CD8-positive, alpha-beta memory T cell (primary cell): Measurements from ENCODE around the gene NPAT. TPM values are rescaled to one million over a fixed set of nuclear protein-coding genes. Genes with fewer than 3 reads are reported as not detected.
A peak's percentile ranks its signal among the peaks of the same experiment; 100 is the strongest.

Experiments
- CTCF ChIA-PET: fragments of 350-600 bp; sonication (Branson Sonifier 250); formaldehyde crosslinking; loops from one replicate; lab custom pipeline; 2021; ENCODE audit warnings: antibody characterized with exemption; lab: Charles Lee
- POLR2A ChIA-PET: fragments of 350-600 bp; sonication (Branson Sonifier 250); formaldehyde crosslinking; loops from one replicate; lab custom pipeline; 2021; ENCODE audit warnings: antibody characterized with exemption; lab: Charles Lee
- DNase-seq, 5 donors: peaks; one replicate each; pipeline versions ENCODE4 v3.0.0 to v3.0.0-alpha.2; 2020 to 2022; ENCODE audit warnings: mixed read lengths in 1 of 5
- H3K27ac ChIP-seq: one replicate; pipeline ENCODE4 v1.7.0; 2013; ENCODE audit warnings: low read depth, mild to moderate bottlenecking, low read length, moderate library complexity
- H3K27me3 ChIP-seq: 2 replicates; pipeline ENCODE4 v1.7.0; 2013; ENCODE audit warnings: low read length, mild to moderate bottlenecking; ENCODE audit not compliant: insufficient read depth, poor library complexity, severe bottlenecking
- H3K36me3 ChIP-seq: 2 replicates; pipeline ENCODE4 v1.7.0; 2013; ENCODE audit warnings: mild to moderate bottlenecking, low read length, moderate library complexity; ENCODE audit not compliant: insufficient read depth
- H3K4me1 ChIP-seq: 2 replicates; pipeline ENCODE4 v1.7.0; 2013; ENCODE audit warnings: mild to moderate bottlenecking, low read length, moderate library complexity; ENCODE audit not compliant: insufficient read depth
- H3K4me3 ChIP-seq: 2 replicates; pipeline ENCODE4 v1.7.0; 2013; ENCODE audit warnings: mild to moderate bottlenecking, low read length
- H3K9me3 ChIP-seq: 2 replicates; pipeline ENCODE4 v1.7.0; 2013; ENCODE audit warnings: mild to moderate bottlenecking, low read length
- H3K27ac Mint-ChIP-seq, 8 donors: one replicate each; pipeline ENCODE4 v1.8.0; 2020 to 2021; ENCODE audit warnings: mixed read lengths in 8 of 8, mild to moderate bottlenecking in 6 of 8, inconsistent platforms in 3 of 8, moderate library complexity in 3 of 8
- H3K27me3 Mint-ChIP-seq, 2 donors: one replicate each; pipeline ENCODE4 v1.8.0; 2020 to 2021; ENCODE audit warnings: mixed read lengths in 2 of 2, mild to moderate bottlenecking in 1 of 2, moderate library complexity in 1 of 2
- H3K36me3 Mint-ChIP-seq, 3 donors: one replicate each; pipeline ENCODE4 v1.8.0; 2020 to 2021; ENCODE audit warnings: mixed read lengths in 3 of 3, inconsistent platforms in 1 of 3, mild to moderate bottlenecking in 1 of 3
- H3K4me1 Mint-ChIP-seq, 3 donors: one replicate each; pipeline ENCODE4 v1.8.0; 2020 to 2021; ENCODE audit warnings: mixed read lengths in 3 of 3, inconsistent platforms in 1 of 3, mild to moderate bottlenecking in 1 of 3
- H3K4me3 Mint-ChIP-seq, 7 donors: one replicate each; pipeline ENCODE4 v1.8.0; 2020 to 2021; ENCODE audit warnings: mixed read lengths in 7 of 7, mild to moderate bottlenecking in 6 of 7, moderate library complexity in 4 of 7, inconsistent platforms in 2 of 7
- H3K9me3 Mint-ChIP-seq, 5 donors: one replicate each; pipeline ENCODE4 v1.8.0; 2020 to 2022; ENCODE audit warnings: mixed read lengths in 5 of 5, mild to moderate bottlenecking in 3 of 5, moderate library complexity in 2 of 5, inconsistent platforms in 1 of 5
- polyA plus RNA-seq: library from polyadenylated mRNA; unstranded; fragments of 300-500 nt; fragmentation: Illumina TruSeq; gene quantifications from one replicate; pipeline ENCODE4 v1.2.3, GENCODE V29; 2021
- total RNA-seq, 2 experiments: library from RNA; stranded (reverse); gene quantifications; one replicate each; pipeline ENCODE4 v1.2.3, GENCODE V29; 2021

NPAT gene
- total and polyA plus RNA-seq, 3 experiments from 2014 or later = 38.9 to 39.7 (median 39.6) TPM

DNA sequence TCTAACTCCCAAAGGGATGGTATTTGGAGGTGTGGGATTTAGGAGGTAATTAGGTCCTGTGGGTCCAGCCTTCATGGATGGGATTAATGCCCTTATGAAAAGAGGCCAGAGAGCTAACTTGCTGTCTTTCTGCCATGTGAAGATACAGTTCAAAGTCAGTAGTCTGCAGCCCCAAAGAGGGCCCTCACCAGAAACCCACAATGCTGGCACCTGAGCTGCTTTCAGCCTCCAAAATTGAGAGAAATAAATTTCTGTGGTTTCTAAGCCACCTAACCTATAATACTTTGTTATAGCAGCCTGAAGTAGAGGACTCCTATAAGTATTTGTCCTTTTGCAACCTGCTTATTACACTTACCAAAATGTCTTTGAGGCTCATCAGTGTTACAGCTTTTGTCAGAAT is 16.6 kb upstream of the NPAT start:
- H3K27me3 ChIP-seq = no peaks in the 10 kb centered on the region
- Mint-ChIP-seq H3K4me3 (peak overlapping the region; percentile 35 to 87 (median 70)), H3K4me1 (peaks cover 75 to 94% (median 92%) of the 10 kb centered on the region in 3 donors), H3K36me3 (peaks cover 17 to 52% (median 21%) of the 10 kb centered on the region in 3 donors), H3K27ac (peak overlapping the region; percentile 77 to 95 (median 91)), H3K27me3 (no peaks in the 10 kb centered on the region), H3K9me3 (no peaks in the 10 kb centered on the region)
- peaks cover 8% of the 10 kb centered on the region for H3K36me3 ChIP-seq
- no peak overlapping the region for H3K4me3 ChIP-seq
- CTCF ChIA-PET = interaction anchor here (0.7 to 12.9 kb wide), 3 partner anchors 15 to 230 kb away, joined by 3 to 160 read pairs (median 3); partner anchors contain the start of genes ATM, CUL5 and NPAT
- peak in 3 of 5 donors; percentile 47 to 63 (median 62) for DNase-seq
- H3K27ac ChIP-seq = no peak overlapping the region
- H3K4me1 ChIP-seq = peaks cover 94% of the 10 kb centered on the region
- H3K9me3 ChIP-seq = no peaks in the 10 kb centered on the region
- POLR2A ChIA-PET = interaction anchor here (0.8 to 7.3 kb wide), 6 partner anchors 11 to 40 kb away, joined by 3 to 163 read pairs (median 3); partner anchors contain the start of genes ATM and NPAT

DNA sequence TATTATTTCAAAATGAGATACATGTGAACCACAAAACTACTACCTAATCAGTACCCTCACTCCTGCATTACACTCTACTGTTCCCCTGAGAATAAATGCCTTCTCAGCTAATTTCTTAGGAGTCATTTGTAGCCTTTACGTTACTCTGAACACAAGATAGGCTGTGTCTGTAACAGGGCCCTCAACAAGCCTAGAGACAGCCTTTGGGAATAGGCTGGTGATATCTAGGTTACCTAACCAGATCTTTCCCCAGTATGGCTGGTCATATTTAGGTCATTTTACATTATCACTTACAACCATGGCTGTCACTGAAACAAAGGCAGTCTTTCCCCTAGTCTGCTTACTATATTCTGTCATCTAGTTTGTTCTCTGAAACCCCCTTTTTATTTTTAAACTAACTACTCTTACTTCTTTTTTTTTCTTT is 14.6 kb upstream of the NPAT start:
- H3K4me1 Mint-ChIP-seq = peaks cover 73 to 95% (median 91%) of the 10 kb centered on the region in 3 donors
- H3K36me3 ChIP-seq = peaks cover 18% of the 10 kb centered on the region
- ChIA-PET POLR2A (interaction anchor here (0.6 to 7.3 kb wide), 10 partner anchors 9 to 356 kb away, joined by 3 to 163 read pairs (median 4); partner anchors contain the start of genes ATM, EXPH5 and NPAT), CTCF (interaction anchor here (0.7 to 12.9 kb wide), 5 partner anchors 13 to 93 kb away, joined by 3 to 160 read pairs (median 3); partner anchors contain the start of genes ATM and NPAT)
- peak overlapping the region; percentile 28 to 79 (median 72) for H3K4me3 Mint-ChIP-seq
- H3K36me3 Mint-ChIP-seq = peaks cover 17 to 62% (median 25%) of the 10 kb centered on the region in 3 donors
- DNase-seq = peak in 2 of 5 donors; percentile 48 to 53
- H3K9me3 ChIP-seq = no peaks in the 10 kb centered on the region
- no peaks in the 10 kb centered on the region for H3K27me3 Mint-ChIP-seq
- H3K4me3 ChIP-seq = peak overlapping the region; percentile 57
- peak overlapping the region; percentile 78 to 98 (median 95) for H3K27ac Mint-ChIP-seq
- no peaks in the 10 kb centered on the region for H3K27me3 ChIP-seq
- H3K4me1 ChIP-seq = peaks cover 95% of the 10 kb centered on the region
- no peaks in the 10 kb centered on the region for H3K9me3 Mint-ChIP-seq
- H3K27ac ChIP-seq = peak overlapping the region; percentile 53

DNA sequence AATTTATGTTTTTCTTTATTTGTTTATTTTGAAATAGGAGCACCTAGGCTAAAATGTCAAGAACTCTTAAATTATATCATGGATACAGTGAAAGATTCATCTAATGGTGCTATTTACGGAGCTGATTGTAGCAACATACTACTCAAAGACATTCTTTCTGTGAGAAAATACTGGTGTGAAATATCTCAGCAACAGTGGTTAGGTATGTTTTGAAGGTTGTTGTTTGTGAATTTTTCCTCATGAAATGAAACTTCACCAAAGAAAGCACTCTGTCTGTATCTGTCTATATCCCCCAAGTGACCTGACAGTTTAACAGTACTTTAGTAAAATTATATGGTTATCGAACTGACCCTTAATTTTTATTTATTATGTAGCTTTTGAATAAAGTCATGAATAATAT is 13.2 kb upstream of the NPAT start:
- no peaks in the 10 kb centered on the region for H3K27me3 ChIP-seq
- ChIA-PET CTCF (interaction anchor here (1.5 to 12.9 kb wide), 2 partner anchors 12 to 91 kb away, joined by 4 to 160 read pairs; partner anchors contain the start of genes ATM and NPAT), POLR2A (interaction anchor here (7.3 kb wide), 1 partner anchor 11 kb away, joined by 163 read pairs; the partner anchor contains the start of genes ATM and NPAT)
- peak overlapping the region; percentile 26 for H3K4me3 ChIP-seq
- H3K36me3 Mint-ChIP-seq = peaks cover 19 to 68% (median 28%) of the 10 kb centered on the region in 3 donors
- H3K9me3 Mint-ChIP-seq = no peaks in the 10 kb centered on the region
- peak overlapping the region; percentile 38 for H3K27ac ChIP-seq
- H3K27ac Mint-ChIP-seq = peak overlapping the region; percentile 78 to 98 (median 95)
- peaks cover 19% of the 10 kb centered on the region for H3K36me3 ChIP-seq
- H3K9me3 ChIP-seq = no peaks in the 10 kb centered on the region
- H3K4me1 Mint-ChIP-seq = peaks cover 70 to 95% (median 88%) of the 10 kb centered on the region in 3 donors
- H3K4me1 ChIP-seq = peaks cover 96% of the 10 kb centered on the region
- peak overlapping the region; percentile 11 to 79 (median 72) for H3K4me3 Mint-ChIP-seq
- DNase-seq = no peak
- H3K27me3 Mint-ChIP-seq = no peaks in the 10 kb centered on the region

DNA sequence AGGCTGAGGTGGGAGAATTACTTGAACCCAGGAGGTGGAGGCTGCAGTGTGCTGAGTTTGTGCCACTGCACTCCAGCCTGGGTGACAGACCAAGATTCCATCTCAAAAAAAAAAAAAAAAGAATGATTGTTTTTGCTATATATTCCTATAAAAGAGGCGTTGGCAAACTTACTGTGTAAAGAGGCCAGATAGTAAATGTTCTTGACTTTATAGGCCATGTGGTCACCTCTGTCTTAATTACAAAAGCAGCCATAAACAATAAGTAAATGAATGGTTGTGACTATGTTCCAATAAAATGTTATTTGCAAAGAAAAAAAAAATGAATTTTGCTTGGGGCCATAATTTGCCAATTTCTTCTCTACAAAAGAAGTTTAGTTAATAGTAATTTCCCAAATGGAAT is 12.8 kb upstream of the NPAT start:
- H3K4me3 Mint-ChIP-seq = peak overlapping the region in 4 of 7 donors; percentile 72 to 79 (median 76)
- CTCF ChIA-PET = interaction anchor here (12.9 kb wide), 1 partner anchor 11 kb away, joined by 160 read pairs; the partner anchor contains the start of genes ATM and NPAT
- peaks cover 22% of the 10 kb centered on the region for H3K36me3 ChIP-seq
- H3K27me3 ChIP-seq = no peaks in the 10 kb centered on the region
- POLR2A ChIA-PET = interaction anchor here (7.3 kb wide), 1 partner anchor 11 kb away, joined by 163 read pairs; the partner anchor contains the start of genes ATM and NPAT
- H3K4me1 ChIP-seq = peaks cover 96% of the 10 kb centered on the region
- no peaks in the 10 kb centered on the region for H3K9me3 ChIP-seq
- no peaks in the 10 kb centered on the region for H3K9me3 Mint-ChIP-seq
- no peak for DNase-seq
- H3K4me1 Mint-ChIP-seq = peaks cover 69 to 95% (median 88%) of the 10 kb centered on the region in 3 donors
- H3K27ac ChIP-seq = no peak overlapping the region
- H3K27me3 Mint-ChIP-seq = no peaks in the 10 kb centered on the region
- H3K4me3 ChIP-seq = peak overlapping the region; percentile 26
- peaks cover 22 to 68% (median 29%) of the 10 kb centered on the region in 3 donors for H3K36me3 Mint-ChIP-seq
- peak overlapping the region in 6 of 8 donors; percentile 78 to 98 (median 96) for H3K27ac Mint-ChIP-seq

DNA sequence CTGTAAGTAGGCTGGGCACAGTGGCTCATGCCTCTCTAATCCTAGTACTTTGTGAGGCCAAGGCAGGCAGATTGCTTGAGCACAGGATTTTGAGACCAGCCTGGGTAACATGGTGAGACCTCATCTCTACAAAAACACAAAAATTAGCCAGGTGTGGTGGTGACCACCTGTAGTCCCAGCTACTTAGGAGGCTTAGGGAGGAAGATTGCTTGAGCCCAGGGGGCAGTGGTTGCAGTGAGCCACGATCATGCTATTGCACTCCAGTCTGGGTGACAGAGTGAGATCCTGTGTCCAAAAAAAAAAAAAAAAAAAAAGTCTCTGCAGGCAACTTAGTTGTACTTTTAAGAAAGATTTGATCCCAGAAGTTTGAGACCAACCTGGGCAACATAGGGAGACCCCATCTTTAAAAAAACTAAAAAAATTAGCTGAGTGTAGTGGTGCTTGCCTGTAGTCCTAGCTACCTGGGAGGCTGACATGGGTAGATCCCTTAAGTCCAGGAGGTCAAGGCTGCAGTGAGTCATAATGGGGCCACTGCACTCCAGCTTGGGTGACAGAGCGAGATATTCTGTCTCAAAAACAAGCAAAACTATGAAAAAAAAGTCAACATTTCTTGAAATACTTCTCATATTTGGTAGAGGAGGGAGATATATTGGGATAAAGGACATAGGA is 11.0 kb upstream of the NPAT start:
- peak overlapping the region in 6 of 7 donors; percentile 8 to 81 (median 46) for H3K4me3 Mint-ChIP-seq
- no peak for DNase-seq
- H3K4me1 Mint-ChIP-seq = peaks cover 69 to 95% (median 88%) of the 10 kb centered on the region in 3 donors
- peaks cover 28 to 75% (median 31%) of the 10 kb centered on the region in 3 donors for H3K36me3 Mint-ChIP-seq
- ChIA-PET CTCF (interaction anchor here (1.0 to 12.9 kb wide), 2 partner anchors 10 to 19 kb away, joined by 3 to 160 read pairs; partner anchors contain the start of genes ATM and NPAT), POLR2A (interaction anchor here (0.7 to 2.3 kb wide), 2 partner anchors 10 to 36 kb away, joined by 8 to 12 read pairs; partner anchors contain the start of genes ATM and NPAT)
- Histone ChIP-seq H3K36me3 (peaks cover 29% of the 10 kb centered on the region), H3K9me3 (no peaks in the 10 kb centered on the region), H3K4me1 (peaks cover 95% of the 10 kb centered on the region), H3K4me3 (no peak overlapping the region), H3K27me3 (no peaks in the 10 kb centered on the region), H3K27ac (no peak overlapping the region)
- H3K27ac Mint-ChIP-seq = peak overlapping the region in 7 of 8 donors; percentile 36 to 83 (median 74)
- H3K27me3 Mint-ChIP-seq = no peaks in the 10 kb centered on the region
- H3K9me3 Mint-ChIP-seq = no peaks in the 10 kb centered on the region

DNA sequence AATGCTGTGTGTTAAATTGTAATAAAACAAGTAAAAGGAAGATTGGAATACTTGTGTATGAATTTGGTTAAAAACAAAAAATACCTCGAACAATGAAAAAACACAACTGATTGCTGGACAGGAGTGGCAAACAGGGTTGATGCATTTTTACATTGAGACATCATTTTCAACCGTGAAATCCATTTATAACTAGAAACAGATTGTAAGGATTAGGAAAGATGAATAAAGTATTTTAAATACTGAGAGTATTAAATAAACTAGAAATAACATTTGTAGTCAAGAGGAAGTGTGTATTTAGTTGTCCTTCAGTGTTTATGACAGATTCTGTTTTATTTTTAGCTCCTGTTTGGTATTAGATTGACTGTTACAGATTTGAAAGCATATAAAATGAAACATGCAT is 5.8 kb upstream of the NPAT start:
- Mint-ChIP-seq H3K9me3 (no peaks in the 10 kb centered on the region), H3K4me1 (peaks cover 51 to 84% (median 78%) of the 10 kb centered on the region in 3 donors), H3K27me3 (no peaks in the 10 kb centered on the region), H3K36me3 (peaks cover 21 to 76% (median 24%) of the 10 kb centered on the region in 3 donors), H3K27ac (peak overlapping the region; percentile 33 to 92 (median 89)), H3K4me3 (peak overlapping the region in 6 of 7 donors; percentile 64 to 81 (median 76))
- no peaks in the 10 kb centered on the region for H3K27me3 ChIP-seq
- CTCF ChIA-PET = no interaction called here
- H3K36me3 ChIP-seq = peaks cover 29% of the 10 kb centered on the region
- H3K9me3 ChIP-seq = no peaks in the 10 kb centered on the region
- DNase-seq = no peak
- no peak overlapping the region for H3K27ac ChIP-seq
- H3K4me3 ChIP-seq = peak overlapping the region; percentile 35
- POLR2A ChIA-PET = interaction anchor here (0.7 to 1.1 kb wide), 2 partner anchors 11 to 104 kb away, joined by 3 read pairs; no protein-coding TSS in a partner anchor
- peaks cover 51% of the 10 kb centered on the region for H3K4me1 ChIP-seq

DNA sequence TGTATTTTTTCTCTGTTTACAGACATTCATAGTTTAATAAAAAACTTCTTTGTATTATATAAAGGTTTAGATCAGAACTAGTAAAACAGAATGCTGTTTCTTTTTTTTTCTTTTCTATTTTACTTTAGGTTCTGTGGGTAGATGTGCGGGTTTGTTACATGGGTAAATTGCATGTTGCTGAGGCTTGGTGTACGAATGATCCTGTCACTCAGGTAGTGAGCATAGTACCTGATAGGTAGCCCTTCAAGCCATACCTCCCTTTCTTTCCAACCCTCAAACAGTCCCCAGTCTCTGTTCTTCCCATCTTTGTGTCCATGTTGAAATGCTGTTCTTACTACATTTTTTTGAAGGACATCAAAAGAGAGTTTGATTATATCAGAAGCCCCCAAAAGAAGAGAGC is 3.6 kb upstream of the NPAT start:
- peak overlapping the region in 4 of 8 donors; percentile 89 to 99 (median 92) for H3K27ac Mint-ChIP-seq
- peak overlapping the region; percentile 92 for H3K4me3 ChIP-seq
- H3K36me3 ChIP-seq = peaks cover 18% of the 10 kb centered on the region
- ChIA-PET POLR2A (interaction anchor here (5.6 kb wide), 1 partner anchor 13 kb away, joined by 163 read pairs; no protein-coding TSS in a partner anchor), CTCF (interaction anchor here (0.8 to 7.3 kb wide), 2 partner anchors 11 to 30 kb away, joined by 3 to 160 read pairs; no protein-coding TSS in a partner anchor)
- H3K4me1 Mint-ChIP-seq = peaks cover 42 to 65% (median 64%) of the 10 kb centered on the region in 3 donors
- DNase-seq = peak in 1 of 5 donors; percentile 48
- H3K36me3 Mint-ChIP-seq = peaks cover 9 to 70% (median 15%) of the 10 kb centered on the region in 3 donors
- H3K27me3 Mint-ChIP-seq = no peaks in the 10 kb centered on the region
- peaks cover 29% of the 10 kb centered on the region for H3K4me1 ChIP-seq
- H3K9me3 Mint-ChIP-seq = no peaks in the 10 kb centered on the region
- H3K27ac ChIP-seq = peak overlapping the region; percentile 14
- no peaks in the 10 kb centered on the region for H3K27me3 ChIP-seq
- no peak overlapping the region for H3K4me3 Mint-ChIP-seq
- H3K9me3 ChIP-seq = no peaks in the 10 kb centered on the region
